H1 (cell line): Measurements from ENCODE around the gene ELFN1. TPM values are rescaled to one million over a fixed set of nuclear protein-coding genes. Genes with fewer than 3 reads are reported as not detected.

Source experiments
- CTCF ChIA-PET: fragments of 300-600 bp; sonication (Branson Sonifier 250); formaldehyde crosslinking; loops from one replicate; lab custom pipeline; 2021; ENCODE audit not compliant: partially characterized antibody; lab: Charles Lee
- POLR2A ChIA-PET: fragments of 300-600 bp; sonication (Branson Sonifier 250); formaldehyde crosslinking; loops from one replicate; lab custom pipeline; 2021; ENCODE audit warnings: inconsistent platforms; ENCODE audit not compliant: partially characterized antibody; lab: Charles Lee
- DNase-seq, 2 experiments: peaks; one replicate each; pipeline versions ENCODE4 v3.0.0 to v3.0.0-alpha.2; 2010 to 2022; ENCODE audit warnings: low spot score in 2 of 2, low read depth in 1 of 2, mixed read lengths in 1 of 2
- FAIRE-seq: peaks from 2 replicates; lab custom pipeline; 2011; peaks lifted over from hg19 to GRCh38; lab: Jason Lieb, UNC
- H2AFZ ChIP-seq: 2 replicates; pipeline ENCODE4 v1.8.1; 2012; ENCODE audit warnings: low read length, inconsistent platforms
- H2AK5ac ChIP-seq: 2 replicates; pipeline ENCODE4 v1.6.1; 2013; ENCODE audit warnings: low read depth, low read length
- H2BK120ac ChIP-seq: replicated peaks from 2 replicates; pipeline ENCODE3; 2013; ENCODE audit warnings: low read depth, low read length, inconsistent platforms
- H2BK12ac ChIP-seq: 2 replicates; pipeline ENCODE4 v1.6.1; 2013; ENCODE audit warnings: low read depth, low read length
- H2BK15ac ChIP-seq: 2 replicates; pipeline ENCODE4 v1.6.1; 2013; ENCODE audit warnings: low read length
- H2BK20ac ChIP-seq: 2 replicates; pipeline ENCODE4 v1.6.1; 2013; ENCODE audit warnings: low read length
- H2BK5ac ChIP-seq: 2 replicates; pipeline ENCODE4 v1.6.1; 2013; ENCODE audit warnings: low read depth, low read length
- H3K14ac ChIP-seq: 2 replicates; pipeline ENCODE4 v1.6.1; 2013; ENCODE audit warnings: inconsistent platforms; ENCODE audit not compliant: insufficient read length
- H3K18ac ChIP-seq: 2 replicates; pipeline ENCODE4 v1.6.1; 2013; ENCODE audit warnings: low read length; ENCODE audit errors: extremely low read depth
- H3K23ac ChIP-seq: 2 replicates; pipeline ENCODE4 v1.6.1; 2013; ENCODE audit warnings: inconsistent platforms; ENCODE audit not compliant: insufficient read length
- H3K23me2 ChIP-seq: 2 replicates; pipeline ENCODE4 v1.6.1; 2013; ENCODE audit warnings: low read depth, low read length
- H3K27ac ChIP-seq: 2 replicates; pipeline ENCODE4 v1.6.1; 2011; ENCODE audit warnings: low read depth, low read length, inconsistent platforms
- H3K27me3 ChIP-seq, 4 experiments: replicated peaks in 1 of 4; 1 replicate in 1 of 4; 2 replicates in 3 of 4; pipeline versions ENCODE4 v1.6.1 to v1.8.1; 2011 to 2013; ENCODE audit warnings: low read length in 3 of 4, mild to moderate bottlenecking in 3 of 4, inconsistent platforms in 2 of 4, mixed read lengths in 2 of 4, moderate library complexity in 1 of 4; ENCODE audit not compliant: control insufficient read depth in 3 of 4, insufficient read depth in 3 of 4; ENCODE audit errors: extremely low read depth in 1 of 4
- H3K36me3 ChIP-seq, 4 experiments: 2 replicates each; pipeline versions ENCODE4 v1.6.1 to v1.8.1; 2011 to 2013; ENCODE audit warnings: mild to moderate bottlenecking in 4 of 4, low read length in 3 of 4, moderate library complexity in 2 of 4, control low read depth in 1 of 4, inconsistent platforms in 1 of 4; ENCODE audit not compliant: insufficient read depth in 4 of 4, control insufficient read depth in 2 of 4
- H3K4ac ChIP-seq: replicated peaks from 2 replicates; pipeline ENCODE3; 2013; ENCODE audit warnings: low read length, low read depth, mixed read lengths, inconsistent platforms; ENCODE audit not compliant: insufficient read length
- H3K4me1 ChIP-seq, 4 experiments: replicated peaks in 1 of 4; 1 replicate in 1 of 4; 2 replicates in 3 of 4; pipeline versions ENCODE4 v1.6.1 to v1.8.1; 2011 to 2013; ENCODE audit warnings: low read length in 3 of 4, inconsistent platforms in 2 of 4, mixed read lengths in 1 of 4; ENCODE audit not compliant: insufficient read depth in 4 of 4, control insufficient read depth in 3 of 4
- H3K4me2 ChIP-seq, 2 experiments: 2 replicates each; pipeline versions ENCODE4 v1.6.1 to v1.8.1; 2011 to 2013; ENCODE audit warnings: low read depth in 2 of 2, low read length in 2 of 2, control low read depth in 1 of 2, inconsistent platforms in 1 of 2, mild to moderate bottlenecking in 1 of 2; ENCODE audit not compliant: insufficient read depth in 1 of 2
- H3K4me3 ChIP-seq, 4 experiments: fragments of 200-600, 300-600 bp in 1 of 4; sonication (generic), shearing (Covaris generic), sonication (Bioruptor Twin) in 1 of 4; 2 replicates each; pipeline versions ENCODE4 v1.5.1 to v1.8.1; 2011 to 2016; ENCODE audit warnings: low read length in 4 of 4, low read depth in 3 of 4, control low read depth in 2 of 4, inconsistent platforms in 2 of 4, mild to moderate bottlenecking in 2 of 4, mixed read lengths in 1 of 4, moderate library complexity in 1 of 4; ENCODE audit not compliant: insufficient read depth in 2 of 4; ENCODE audit errors: extremely low read depth in 1 of 4
- H3K56ac ChIP-seq: replicated peaks from 2 replicates; pipeline ENCODE3; 2013; ENCODE audit warnings: low read depth, mild to moderate bottlenecking, mixed read lengths, low read length, inconsistent platforms; ENCODE audit not compliant: insufficient read length
- H3K79me1 ChIP-seq: 2 replicates; pipeline ENCODE4 v1.6.1; 2013; ENCODE audit warnings: low read depth, low read length, control low read depth
- H3K79me2 ChIP-seq, 2 experiments: 2 replicates each; pipeline versions ENCODE4 v1.6.1 to v1.8.1; 2012 to 2013; ENCODE audit warnings: low read length in 2 of 2, mild to moderate bottlenecking in 2 of 2, inconsistent platforms in 1 of 2; ENCODE audit not compliant: insufficient read depth in 2 of 2, control insufficient read depth in 1 of 2
- H3K9ac ChIP-seq, 4 experiments: replicated peaks in 1 of 4; 1 replicate in 1 of 4; 2 replicates in 3 of 4; pipeline versions ENCODE4 v1.6.1 to v1.8.1; 2011 to 2013; ENCODE audit warnings: low read depth in 3 of 4, low read length in 3 of 4, control low read depth in 2 of 4, mild to moderate bottlenecking in 2 of 4, moderate library complexity in 2 of 4, inconsistent platforms in 1 of 4; ENCODE audit errors: extremely low read depth in 1 of 4
- H3K9me3 ChIP-seq, 2 experiments: 2 replicates each; pipeline versions ENCODE4 v1.6.1 to v1.8.1; 2012 to 2013; ENCODE audit warnings: mild to moderate bottlenecking in 2 of 2, moderate library complexity in 2 of 2, control low read depth in 1 of 2, inconsistent platforms in 1 of 2, low read depth in 1 of 2, low read length in 1 of 2, mixed read lengths in 1 of 2; ENCODE audit not compliant: insufficient read depth in 2 of 2
- H4K20me1 ChIP-seq, 2 experiments: replicated peaks in 1 of 2; 2 replicates each; pipeline versions ENCODE3 to v1.8.1; 2011 to 2013; ENCODE audit warnings: inconsistent platforms in 2 of 2, low read length in 2 of 2, mild to moderate bottlenecking in 1 of 2; ENCODE audit not compliant: insufficient read depth in 2 of 2, control insufficient read depth in 1 of 2
- H4K5ac ChIP-seq: 2 replicates; pipeline ENCODE4 v1.6.1; 2013; ENCODE audit warnings: low read length, low read depth, mixed read lengths, inconsistent platforms; ENCODE audit not compliant: insufficient read length
- H4K8ac ChIP-seq: 2 replicates; pipeline ENCODE4 v1.8.0; 2013; ENCODE audit warnings: mild to moderate bottlenecking, moderate library complexity, low read length, inconsistent platforms; ENCODE audit not compliant: insufficient read depth; ENCODE audit errors: extremely low read depth
- H4K91ac ChIP-seq: replicated peaks from 2 replicates; pipeline ENCODE3; 2013; ENCODE audit warnings: low read length, mixed read lengths, inconsistent platforms; ENCODE audit not compliant: insufficient read length
- BRCA1 ChIP-seq: IDR thresholded peaks from 2 replicates; pipeline ENCODE4 v1.6.1; 2012; ENCODE audit warnings: low read depth, low read length, improper control_type of control experiment
- JUND ChIP-seq: IDR thresholded peaks from 2 replicates; pipeline ENCODE4 v1.6.1; 2011; ENCODE audit warnings: mild to moderate bottlenecking, improper control_type of control experiment, low read length
- MAX ChIP-seq: IDR thresholded peaks from 2 replicates; pipeline ENCODE4 v1.6.1; 2012; ENCODE audit warnings: inconsistent platforms
- NANOG ChIP-seq: IDR thresholded peaks from 2 replicates; pipeline ENCODE4 v1.6.1; 2011; ENCODE audit warnings: low read length, low read depth, mild to moderate bottlenecking, inconsistent platforms; ENCODE audit not compliant: insufficient read depth, poor library complexity, severe bottlenecking
- POLR2AphosphoS5 ChIP-seq: IDR thresholded peaks from 2 replicates; pipeline ENCODE4 v1.6.1; 2011; ENCODE audit warnings: low read depth, low read length
- POU5F1 ChIP-seq: IDR thresholded peaks from 2 replicates; pipeline ENCODE4 v1.6.1; 2011; ENCODE audit warnings: low read depth, mild to moderate bottlenecking, low read length, moderate library complexity
- WGBS, 2 experiments: shearing (Covaris generic) in 1 of 2; methylation state at CpG; one replicate each; pipeline versions ENCODE4 v1.1.6 to v1.1.7; 2013 to 2015; ENCODE audit warnings: low lambda C conversion rate in 2 of 2, mixed read lengths in 2 of 2, inconsistent platforms in 1 of 2, low coverage in 1 of 2, missing lambda C conversion rate in 1 of 2; ENCODE audit not compliant: insufficient replicate concordance in 2 of 2, insufficient coverage in 1 of 2, insufficient read length in 1 of 2; ENCODE audit errors: extremely low coverage in 1 of 2, missing lambda C conversion rate in 1 of 2; 5-methylcytosine and 5-hydroxymethylcytosine counted together
- polyA plus RNA-seq, 7 experiments: library from polyadenylated mRNA; depleted of rRNA in 3 of 7; stranded (reverse) in 5 of 7; unstranded in 2 of 7; fragments of >200 nt in 5 of 7; fragments of 200-250 nt in 2 of 7; gene quantifications; 1 replicate in 5 of 7; 2 replicates in 1 of 7; 4 replicates in 1 of 7; pipeline versions ENCODE4 v1.2.1 to v1.2.3, GENCODE V29; 2011 to 2013; ENCODE audit warnings: missing spikeins in 2 of 7, mixed read lengths in 2 of 7
- total RNA-seq: library from RNA; stranded (reverse); fragmentation: NEBNext Ultra II Directional; extraction: Animal tissue kit (Norgen Biotek cat#: 25700); gene quantifications from 2 replicates; pipeline ENCODE4 v1.2.1, GENCODE V29; 2021

Gene ELFN1
- total and polyA plus RNA-seq, 2 of the 8 experiments (the other 6 are each of a cell fraction or from before 2014, with no cell fraction given), result 2.0 to 4.5 TPM

- FAIRE-seq (no peak), DNase-seq (peak in 1 of 2 experiments; percentile 20)
- H2AK5ac ChIP-seq, result no peak overlapping the region
- no peak overlapping the region for H2AFZ ChIP-seq
- H2BK120ac ChIP-seq, result no peak overlapping the region
- H3K56ac ChIP-seq, result no peak overlapping the region
- H3K79me2 ChIP-seq, result no peaks in the 10 kb centered on the region
- no peak overlapping the region for H3K23ac ChIP-seq
- H3K14ac ChIP-seq, result no peak overlapping the region
- no peak overlapping the region for H3K4me2 ChIP-seq
- peaks cover 0 to 28% (median 22%) of the 10 kb centered on the region in 4 experiments; a peak in 6 of 7 replicates for H3K4me1 ChIP-seq
- CTCF ChIA-PET, result interaction anchor here (0.7 to 3.0 kb wide), 20 partner anchors 8 to 464 kb away, joined by 3 to 21 read pairs (median 4); no protein-coding TSS in a partner anchor
- no peak overlapping the region for H4K91ac ChIP-seq
- no peak overlapping the region for H2BK5ac ChIP-seq
- H3K9me3 ChIP-seq, result peaks cover 10 to 11% of the 10 kb centered on the region in 2 experiments
- no peak overlapping the region for H4K5ac ChIP-seq
- no peak overlapping the region for H2BK12ac ChIP-seq
- H3K4me3 ChIP-seq, result no peak overlapping the region
- H3K23me2 ChIP-seq, result no peaks in the 10 kb centered on the region; the same call in 1 of the 2 replicates
- H2BK15ac ChIP-seq, result no peak overlapping the region
- H4K8ac ChIP-seq, result no peak overlapping the region
- POLR2A ChIA-PET, result no interaction called here
- no peak overlapping the region for H3K9ac ChIP-seq
- peaks cover 0 to 3% (median 2%) of the 10 kb centered on the region in 4 experiments; a peak in 3 of 7 replicates for H3K27me3 ChIP-seq
- no peak overlapping the region for H3K27ac ChIP-seq
- H3K18ac ChIP-seq, result no peak overlapping the region
- H4K20me1 ChIP-seq, result peaks cover 0 to under 1% of the 10 kb centered on the region in 2 experiments
- no peaks in the 10 kb centered on the region for H3K79me1 ChIP-seq
- H2BK20ac ChIP-seq, result no peak overlapping the region
- H3K36me3 ChIP-seq, result no peaks in the 10 kb centered on the region
- 91% methylated on average over 9 of the region's 10 CpGs; no CpG with 5 or more reads in 1 of the 2 experiments for WGBS, 2 experiments
- no peak overlapping the region for H3K4ac ChIP-seq
- TF ChIP-seq NANOG, result no peak
- no peak for TF ChIP-seq BRCA1
- TF ChIP-seq JUND, result no peak
- no peak for TF ChIP-seq MAX
- TF ChIP-seq POU5F1, result no peak
- TF ChIP-seq POLR2AphosphoS5, result no peak
Measured at GRCh38 chr7:1709281-1709680, 39.2 kb downstream of the ELFN1 start.
